Measurements from ENCODE around the gene WFIKKN2. TPM values are rescaled to one million over a fixed set of nuclear protein-coding genes. Genes with fewer than 3 reads are reported as not detected.

Gene WFIKKN2
- total and polyA plus RNA-seq, 2 of the 4 experiments (the other 2 are of a cell fraction), result 0.02 TPM; not detected in 1

DNA sequence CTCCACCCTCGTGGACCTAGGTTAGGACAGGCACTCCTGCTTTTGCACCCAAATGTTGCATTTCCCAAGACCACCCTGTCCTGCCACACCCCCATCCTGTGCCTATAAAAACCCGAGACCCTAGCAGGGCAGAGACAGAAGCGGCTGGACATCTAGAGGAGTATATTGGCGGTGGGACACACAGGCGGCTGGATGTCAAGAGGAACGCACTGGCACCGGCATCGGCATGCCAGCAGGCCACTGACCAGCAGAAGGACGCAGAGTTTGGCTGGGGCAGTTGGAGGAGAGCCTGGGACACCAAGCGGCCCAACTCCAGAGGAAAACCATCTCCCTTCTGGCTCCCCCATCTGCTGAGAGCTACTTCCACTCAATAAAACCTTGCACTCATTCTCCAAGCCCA lies 14.7 kb upstream of the WFIKKN2 start:
- no peak overlapping the region for H4K91ac ChIP-seq (ENCODE audit: insufficient read depth, low read depth, low read length)
- H3K36me3 ChIP-seq (ENCODE audit: control insufficient read depth, insufficient read depth, low read length), result no peaks in the 10 kb centered on the region
- ChIA-PET POLR2A (ENCODE audit: unreplicated experiment) (no interaction called here), CTCF (no interaction called here)
- H3K79me1 ChIP-seq (ENCODE audit: low read depth in 1 of 2, low read length in 2 of 2), result no peaks in the 10 kb centered on the region
- WGBS, 2 experiments (ENCODE audit: extremely low coverage in 2 of 2, insufficient read length in 1 of 2), result 100% methylated on average over 2 of the region's 10 CpGs; no CpG with 5 or more reads in 1 of the 2 experiments
- H3K4ac ChIP-seq (ENCODE audit: low read depth, low read length), result no peak overlapping the region
- H2BK120ac ChIP-seq (ENCODE audit: low read depth, low read length), result no peak overlapping the region
- H3K18ac ChIP-seq (ENCODE audit: low read depth, low read length), result no peak overlapping the region
- no peak overlapping the region for H4K8ac ChIP-seq (ENCODE audit: low read depth in 2 of 2, low read length in 2 of 2)
- TF ChIP-seq RAD21 (IDR thresholded peaks at IDR 0.05; ENCODE audit: low read length) (no peak), MAZ (IDR thresholded peaks at IDR 0.05; ENCODE audit: borderline replicate concordance, low read depth, low read length) (no peak), RFX5 (IDR thresholded peaks at IDR 0.05; ENCODE audit: low read depth, low read length) (no peak), MXI1 (IDR thresholded peaks at IDR 0.05; ENCODE audit: borderline replicate concordance, low read depth, low read length) (no peak), CHD1 (IDR thresholded peaks at IDR 0.05; ENCODE audit: low read depth, low read length) (no peak), CEBPB (IDR thresholded peaks at IDR 0.05; ENCODE audit: low read depth, low read length) (no peak), NFE2L2 (IDR thresholded peaks at IDR 0.05; ENCODE audit: low read depth, low read length) (no peak), FOS (IDR thresholded peaks at IDR 0.05; ENCODE audit: low read depth, low read length) (no peak), MAFK (IDR thresholded peaks at IDR 0.05; ENCODE audit: low read depth, low read length) (no peak), SMC3 (IDR thresholded peaks at IDR 0.05; ENCODE audit: low read depth, low read length) (no peak), RCOR1 (IDR thresholded peaks at IDR 0.05; ENCODE audit: insufficient replicate concordance, low read length) (no peak), BHLHE40 (IDR thresholded peaks at IDR 0.05; ENCODE audit: low read depth, low read length) (no peak)
- TF ChIP-seq, protein P1, sequence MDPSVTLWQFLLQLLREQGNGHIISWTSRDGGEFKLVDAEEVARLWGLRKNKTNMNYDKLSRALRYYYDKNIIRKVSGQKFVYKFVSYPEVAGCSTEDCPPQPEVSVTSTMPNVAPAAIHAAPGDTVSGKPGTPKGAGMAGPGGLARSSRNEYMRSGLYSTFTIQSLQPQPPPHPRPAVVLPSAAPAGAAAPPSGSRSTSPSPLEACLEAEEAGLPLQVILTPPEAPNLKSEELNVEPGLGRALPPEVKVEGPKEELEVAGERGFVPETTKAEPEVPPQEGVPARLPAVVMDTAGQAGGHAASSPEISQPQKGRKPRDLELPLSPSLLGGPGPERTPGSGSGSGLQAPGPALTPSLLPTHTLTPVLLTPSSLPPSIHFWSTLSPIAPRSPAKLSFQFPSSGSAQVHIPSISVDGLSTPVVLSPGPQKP (IDR thresholded peaks at IDR 0.05; ENCODE audit: borderline replicate concordance, low read depth, low read length), result no peak
- TF ChIP-seq, protein P2, sequence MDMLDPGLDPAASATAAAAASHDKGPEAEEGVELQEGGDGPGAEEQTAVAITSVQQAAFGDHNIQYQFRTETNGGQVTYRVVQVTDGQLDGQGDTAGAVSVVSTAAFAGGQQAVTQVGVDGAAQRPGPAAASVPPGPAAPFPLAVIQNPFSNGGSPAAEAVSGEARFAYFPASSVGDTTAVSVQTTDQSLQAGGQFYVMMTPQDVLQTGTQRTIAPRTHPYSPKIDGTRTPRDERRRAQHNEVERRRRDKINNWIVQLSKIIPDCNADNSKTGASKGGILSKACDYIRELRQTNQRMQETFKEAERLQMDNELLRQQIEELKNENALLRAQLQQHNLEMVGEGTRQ (IDR thresholded peaks at IDR 0.05; ENCODE audit: low read depth, low read length), result no peak
- no peak overlapping the region for H3K56ac ChIP-seq (ENCODE audit: extremely low read depth, insufficient read depth, low read length)
- DNase-seq (no peak), ATAC-seq (ENCODE audit: low read depth) (no peak)
- no peaks in the 10 kb centered on the region for H3K4me1 ChIP-seq (ENCODE audit: control insufficient read depth, insufficient read depth, low read length)
- H3K9ac ChIP-seq (ENCODE audit: low read depth, low read length), result no peak overlapping the region
- in situ Hi-C loops (cut with MboI; ENCODE audit: low sequenced_read_pairs), result no loop called here
- no peak overlapping the region for H2AFZ ChIP-seq (replicated peaks; ENCODE audit: low read length, poor library complexity)
- H2BK20ac ChIP-seq (ENCODE audit: low read depth, low read length), result no peak overlapping the region
- intact Hi-C loops (cut with micrococcal nuclease), result no loop called here
- no peak overlapping the region for H2AK5ac ChIP-seq (ENCODE audit: low read depth, low read length)
- H3K4me2 ChIP-seq (ENCODE audit: low read depth, low read length), result no peak overlapping the region
- H2AK9ac ChIP-seq (replicated peaks; ENCODE audit: low read depth, low read length, poor library complexity), result no peak overlapping the region
- H2BK5ac ChIP-seq (ENCODE audit: low read depth, low read length, poor library complexity, severe bottlenecking), result no peak overlapping the region
- H3K23ac ChIP-seq (ENCODE audit: low read depth, low read length), result no peak overlapping the region
- peaks cover 4% of the 10 kb centered on the region for H3K9me3 ChIP-seq (ENCODE audit: control insufficient read depth, insufficient read depth, low read length)
- H4K5ac ChIP-seq (ENCODE audit: low read depth, low read length), result no peak overlapping the region
- peaks cover 35% of the 10 kb centered on the region for H3K27me3 ChIP-seq (ENCODE audit: control insufficient read depth, insufficient read depth, low read length)
- dilution Hi-C loops (cut with HindIII; ENCODE audit: low sequenced_read_pairs, unreplicated experiment), result no loop called here
- no peaks in the 10 kb centered on the region for H4K20me1 ChIP-seq (ENCODE audit: insufficient read depth, low read length)
- no peaks in the 10 kb centered on the region for H3K9me1 ChIP-seq (ENCODE audit: insufficient read depth, low read length)
- no peak overlapping the region for H2BK15ac ChIP-seq (ENCODE audit: low read depth, low read length)
- no peak overlapping the region for H3K27ac ChIP-seq (ENCODE audit: insufficient read depth, low read length)
- no TSS peak for BruUV-seq (replicated peaks)
- no peak overlapping the region for H3K4me3 ChIP-seq (ENCODE audit: insufficient read depth, low read depth, low read length)
- no peak overlapping the region for H3K14ac ChIP-seq (replicated peaks; ENCODE audit: low read depth, low read length)

All from IMR-90 (cell line).